Kidney capillary endothelial cell (primary cell): ENCODE results near the gene ACTN2.

Source experiments
- DNase-seq: peaks from one replicate; pipeline ENCODE4 v3.0.0-alpha.2; 2018; ENCODE audit warnings: low spot score

Gene ACTN2

DNA sequence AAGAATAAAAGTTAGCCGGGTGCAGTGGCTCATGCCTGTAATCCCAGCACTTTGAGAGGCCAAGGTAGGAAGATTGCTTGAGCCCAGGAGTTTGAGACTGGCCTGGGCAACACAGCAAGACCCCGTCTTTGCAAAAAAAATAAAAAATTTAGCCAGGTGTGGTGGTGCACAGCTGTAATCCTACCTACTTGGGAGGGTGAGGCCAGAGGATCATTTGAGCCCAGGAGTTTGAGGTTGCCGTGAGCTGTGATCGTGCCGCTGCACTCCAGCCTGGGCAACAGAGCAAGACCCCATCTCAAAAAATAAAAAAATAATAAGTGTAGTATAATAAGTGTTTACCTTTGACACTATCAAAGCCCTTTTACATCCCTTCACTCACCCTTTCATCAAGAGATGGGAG, 5.0 kb downstream of the ACTN2 start:
- DNase-seq = no peak

DNA sequence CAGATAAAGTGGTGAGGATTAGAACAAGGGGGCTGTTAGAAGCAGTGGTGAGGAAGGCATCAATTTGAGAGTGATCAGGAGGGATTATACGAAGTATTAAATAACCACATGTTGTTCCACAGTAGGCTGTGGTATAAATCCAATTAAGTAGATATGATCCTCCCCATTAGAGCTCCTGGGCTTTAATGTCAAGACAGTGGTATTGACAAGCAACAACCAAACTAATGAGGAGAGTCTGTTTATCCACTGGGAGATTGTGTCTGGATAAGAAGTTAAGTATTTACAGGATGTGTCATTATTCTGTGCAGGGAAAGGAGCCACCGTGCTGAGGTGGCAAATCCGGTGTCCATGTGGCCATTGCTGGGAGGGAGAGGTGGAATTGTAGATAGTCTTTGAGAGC, 5.8 kb downstream of the ACTN2 start:
- no peak for DNase-seq

DNA sequence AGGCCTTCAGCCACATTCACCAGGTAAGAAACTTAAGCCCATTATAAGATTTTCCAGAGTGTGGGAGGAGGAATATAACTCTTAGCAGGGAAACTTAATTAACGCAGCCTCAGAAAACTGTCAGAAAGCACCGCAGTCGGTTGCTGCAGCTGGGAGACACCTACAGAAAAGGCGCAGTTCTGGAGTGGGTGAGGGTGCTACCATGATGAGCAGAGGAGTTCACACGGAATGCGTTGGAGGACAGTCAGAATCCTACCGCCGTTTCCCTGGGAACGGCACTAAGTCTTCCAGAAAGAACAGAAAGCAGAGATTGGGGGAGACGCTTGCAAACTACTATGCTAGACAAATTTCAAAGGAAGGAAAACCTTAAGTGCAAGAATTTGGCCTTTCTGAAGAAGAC, 6.4 kb downstream of the ACTN2 start:
- no peak for DNase-seq

DNA sequence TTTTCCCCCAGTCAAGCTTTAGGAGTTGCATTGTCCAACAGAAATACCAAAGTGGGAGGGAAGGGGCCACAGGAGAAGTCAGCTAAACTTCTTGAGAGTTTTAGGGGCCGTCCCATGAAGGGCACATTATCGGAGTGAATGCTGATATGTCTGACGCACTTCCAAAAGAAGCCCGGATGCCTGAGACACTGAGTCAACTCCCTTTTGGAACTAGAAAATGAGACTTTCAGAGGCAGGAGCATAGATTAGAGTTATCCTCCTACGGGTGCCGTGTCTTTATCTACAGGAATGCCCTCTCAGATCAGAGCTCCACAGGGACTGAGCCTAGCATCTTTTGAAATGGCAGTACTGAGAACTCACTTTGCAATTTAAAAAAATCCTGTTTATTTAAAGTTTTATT, 13.1 kb downstream of the ACTN2 start:
- no peak for DNase-seq

DNA sequence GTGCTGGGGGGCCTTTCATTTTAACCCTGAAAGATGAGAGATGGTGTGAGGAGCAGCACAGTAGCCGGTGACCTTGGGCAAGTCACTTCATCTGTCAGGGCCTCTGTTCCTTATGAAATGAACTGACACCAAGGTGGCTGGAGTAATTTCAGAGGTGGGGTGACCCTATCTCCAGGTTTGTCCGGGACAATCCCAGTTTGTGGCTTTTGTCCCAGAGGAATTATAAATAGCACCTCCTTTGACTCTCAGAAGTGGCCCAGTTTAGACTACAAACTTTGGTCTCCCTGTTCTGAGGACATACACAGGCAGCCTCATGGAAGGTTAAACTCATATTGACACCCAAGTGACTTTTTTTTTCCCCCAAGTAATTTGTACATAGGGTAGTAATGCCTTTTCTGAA, 14.6 kb downstream of the ACTN2 start:
- DNase-seq = no peak

DNA sequence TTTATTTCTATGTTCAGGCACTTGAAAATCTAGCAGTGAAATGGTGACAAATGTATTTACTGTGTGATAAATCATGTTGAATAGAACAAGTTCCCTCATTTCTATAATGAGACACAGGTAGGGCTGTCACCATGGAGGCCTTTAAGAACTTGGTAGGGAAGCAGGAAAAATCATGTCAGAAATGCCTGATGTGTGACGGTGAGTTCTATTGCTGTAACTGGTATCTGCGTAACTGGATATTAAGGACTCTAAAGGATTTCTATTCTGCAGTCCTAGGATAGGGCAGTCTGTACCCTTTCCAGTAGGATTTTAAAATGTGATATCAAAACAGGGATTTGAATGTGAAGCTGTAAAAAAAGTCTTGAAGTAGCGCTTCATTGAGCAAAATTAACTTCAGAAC, 15.5 kb downstream of the ACTN2 start:
- DNase-seq = no peak

DNA sequence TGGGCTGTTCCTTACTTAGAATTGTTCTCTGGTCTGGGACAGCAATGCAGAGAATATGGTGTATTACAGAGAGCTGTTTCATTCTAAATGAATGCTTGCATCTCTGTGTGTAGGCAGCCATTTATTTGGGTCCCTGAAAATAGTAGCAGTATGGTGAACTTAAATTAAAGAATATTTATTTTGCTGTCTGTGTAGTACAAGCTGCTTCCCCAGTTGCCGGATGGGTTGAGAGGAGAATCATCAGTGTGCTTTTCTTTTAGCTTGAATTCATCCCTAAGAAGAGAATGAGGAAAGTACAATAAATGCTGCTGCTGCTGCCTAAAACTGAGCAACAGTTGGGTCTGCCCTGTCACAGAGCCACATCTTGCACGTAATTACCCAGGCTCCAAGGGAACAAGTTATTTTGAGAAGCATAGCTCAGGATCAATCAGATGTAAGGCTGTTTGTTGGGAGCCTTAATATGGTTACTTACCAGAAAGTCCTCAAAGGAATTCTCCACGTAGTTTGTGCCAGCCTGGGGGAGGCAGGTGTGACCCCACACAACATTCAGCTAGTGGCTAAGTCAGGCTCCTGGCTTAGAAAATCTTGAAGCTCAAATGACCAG, 16.6 kb downstream of the ACTN2 start:
- no peak for DNase-seq

DNA sequence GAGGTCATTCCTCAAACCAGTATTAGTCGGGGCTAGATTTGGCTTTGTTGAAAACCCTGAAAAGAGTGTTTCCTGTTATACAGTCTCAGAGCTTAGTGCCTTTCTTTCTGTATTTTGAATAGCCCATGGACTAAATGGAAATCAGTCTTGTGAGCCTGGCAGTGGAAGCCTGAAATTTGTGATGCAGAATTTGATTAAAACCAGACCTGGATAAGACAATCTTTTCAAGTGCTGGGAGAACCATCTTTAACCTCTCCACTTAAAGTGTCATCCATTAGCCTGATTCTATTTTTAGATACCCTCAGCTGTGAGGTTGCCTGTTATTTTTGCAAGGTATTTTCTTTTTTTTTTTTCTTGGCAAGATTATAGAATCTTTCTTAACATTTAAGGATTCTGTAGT, 19.5 kb downstream of the ACTN2 start:
- DNase-seq = no peak

DNA sequence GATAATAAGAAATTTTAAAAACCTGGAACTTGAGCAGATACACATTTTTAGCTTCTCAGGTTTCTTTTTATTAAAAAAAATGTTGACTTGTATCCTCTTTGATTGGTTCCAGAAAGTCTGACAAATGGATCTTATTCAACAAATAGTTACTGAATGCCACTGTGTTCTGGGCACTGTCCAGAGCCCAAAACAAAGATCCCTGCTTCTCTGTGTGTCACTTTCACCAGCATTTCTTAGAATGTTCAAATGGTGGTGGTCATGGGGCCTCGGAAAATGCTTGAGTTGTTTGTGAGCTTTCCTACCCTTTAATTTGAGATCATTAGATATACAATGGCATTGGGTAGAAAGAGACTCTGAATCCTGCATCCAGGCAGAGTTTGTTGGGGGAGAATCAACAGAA, 19.9 kb downstream of the ACTN2 start:
- DNase-seq = no peak

DNA sequence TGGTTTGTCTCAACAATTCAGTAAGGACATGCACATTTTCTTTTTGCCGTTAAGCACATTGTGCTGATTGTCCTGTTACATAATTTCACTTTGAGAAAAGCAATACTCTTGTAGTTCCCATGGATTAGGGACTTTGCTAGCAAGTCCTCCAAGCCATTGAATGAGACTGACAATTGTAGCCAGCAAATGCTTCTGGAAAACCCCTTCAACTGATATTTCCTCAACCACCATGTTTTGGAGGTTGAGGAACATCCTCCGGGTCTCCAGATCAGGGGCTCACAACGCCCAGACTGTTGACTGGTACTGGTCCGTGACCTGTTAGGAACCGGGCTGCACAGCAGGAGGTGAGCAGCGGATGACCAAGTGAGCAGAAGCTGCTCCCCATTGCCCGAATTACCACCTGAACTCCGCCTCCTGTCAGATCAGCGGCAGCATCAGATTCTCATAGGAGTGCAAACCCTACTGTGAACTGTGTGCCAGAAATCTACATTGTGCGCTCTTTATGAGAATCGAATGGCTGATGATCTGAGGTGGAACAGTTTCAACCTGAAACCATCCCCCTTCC, 24.1 kb downstream of the ACTN2 start:
- DNase-seq = no peak

DNA sequence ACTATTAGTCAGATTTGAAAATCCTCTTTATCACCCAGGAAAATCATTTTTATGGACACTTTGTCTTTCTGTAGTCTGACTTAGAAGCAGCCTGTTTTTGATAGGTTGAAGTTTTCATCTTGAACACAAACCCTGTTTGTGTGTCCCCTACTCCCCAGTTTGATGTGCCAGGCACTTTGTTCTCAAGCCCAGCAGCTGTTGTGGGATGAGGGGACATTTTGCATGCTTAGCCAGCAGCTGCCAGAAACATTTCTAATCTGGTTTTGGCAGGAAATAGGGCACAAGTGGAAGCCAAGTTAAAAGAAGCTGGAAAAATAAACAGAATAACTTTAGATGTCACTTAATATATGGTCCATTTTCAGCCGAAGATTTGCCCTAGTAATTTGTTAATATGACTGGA, 29.9 kb downstream of the ACTN2 start:
- DNase-seq = no peak

DNA sequence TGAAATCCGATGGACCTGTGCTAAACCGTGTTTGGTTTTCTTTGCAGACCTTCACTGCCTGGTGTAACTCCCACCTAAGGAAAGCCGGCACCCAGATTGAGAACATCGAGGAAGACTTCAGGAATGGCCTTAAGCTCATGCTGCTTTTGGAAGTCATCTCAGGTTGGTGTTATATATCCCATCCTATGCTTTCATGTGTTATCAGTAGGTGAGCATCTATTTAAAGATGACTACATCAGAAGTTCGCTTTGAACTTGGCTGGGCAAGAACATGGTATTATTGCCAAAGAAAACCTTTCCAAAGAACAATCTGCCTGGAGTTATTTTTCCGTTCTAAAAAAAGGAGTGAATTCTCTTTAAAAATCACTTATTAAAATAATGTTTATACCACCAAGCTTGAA, 31.5 kb downstream of the ACTN2 start:
- no peak for DNase-seq

DNA sequence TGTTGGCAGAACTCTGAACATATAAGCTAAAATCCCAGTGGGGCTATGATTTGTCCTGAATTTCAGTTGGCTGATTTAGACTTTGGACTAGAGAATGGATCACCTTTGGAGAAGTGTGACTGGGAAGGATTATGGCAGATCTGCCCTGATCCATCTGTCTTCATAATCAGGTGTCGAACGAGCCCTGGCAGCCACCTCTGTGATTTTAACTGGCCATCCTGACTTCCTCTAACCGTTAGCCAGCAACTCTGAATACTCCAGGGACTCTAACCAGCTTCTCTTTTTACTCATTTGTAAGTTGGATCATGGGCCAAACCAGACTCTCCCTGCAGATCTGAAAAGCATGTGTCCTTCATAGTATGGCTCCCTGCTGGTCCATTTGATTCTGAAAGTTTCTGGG, 32.0 kb downstream of the ACTN2 start:
- DNase-seq = no peak

DNA sequence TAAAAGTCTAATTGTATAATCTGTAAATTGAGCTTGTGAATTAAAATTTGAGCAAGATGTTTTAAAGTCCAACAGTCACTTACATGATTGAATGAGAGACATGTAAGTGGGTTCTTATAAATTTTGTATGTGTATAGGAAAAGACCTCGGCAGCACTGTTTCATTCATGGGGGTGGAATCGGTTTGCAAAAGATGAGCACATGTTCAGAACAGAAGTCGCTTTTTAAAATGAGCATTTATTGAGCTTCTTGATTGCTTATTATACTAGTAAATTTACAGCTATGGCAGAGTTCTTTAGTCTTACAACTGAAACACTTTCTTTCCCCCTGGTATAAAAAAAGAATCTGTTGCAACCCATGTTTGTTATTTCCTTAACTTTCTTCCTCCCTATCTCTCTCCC, 33.9 kb downstream of the ACTN2 start:
- DNase-seq = no peak

DNA sequence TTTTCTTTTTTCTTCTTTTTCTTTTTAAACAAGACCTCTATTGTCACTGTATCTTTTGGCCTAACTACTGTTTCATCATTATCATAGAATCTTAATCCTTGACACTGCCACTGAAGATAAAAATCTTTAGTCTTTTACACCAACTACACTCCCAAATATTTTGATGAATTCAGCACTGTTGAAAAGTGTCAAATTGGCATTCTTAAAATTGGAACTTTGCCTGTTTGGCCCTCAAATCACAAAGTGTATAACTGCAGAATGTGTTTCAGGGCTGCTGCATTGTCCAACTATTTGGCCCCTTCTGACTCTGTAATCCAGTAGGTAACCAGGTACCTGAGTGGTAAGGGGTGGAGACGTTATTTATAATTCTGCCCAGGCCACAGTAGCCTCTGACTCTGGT, 34.3 kb downstream of the ACTN2 start:
- DNase-seq = no peak

DNA sequence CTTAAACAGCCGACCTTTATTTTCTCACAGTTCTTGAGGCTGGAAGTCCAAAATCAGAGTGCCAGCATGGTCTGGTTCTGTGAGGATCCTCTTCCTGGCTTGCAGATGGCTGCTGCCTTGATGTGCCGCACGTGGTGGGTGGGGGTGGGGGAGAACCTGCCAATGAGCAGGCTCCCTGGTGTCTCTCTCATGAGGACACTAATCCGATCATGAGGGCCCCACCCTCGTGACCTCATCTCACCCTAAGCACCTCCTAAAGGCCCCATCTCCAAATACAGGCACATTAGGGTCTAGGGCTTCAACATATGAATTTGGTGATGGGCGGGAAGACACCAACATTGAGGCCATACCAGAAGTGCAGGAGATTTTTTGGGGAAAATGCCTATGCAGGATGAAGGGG, 37.8 kb downstream of the ACTN2 start:
- no peak for DNase-seq

DNA sequence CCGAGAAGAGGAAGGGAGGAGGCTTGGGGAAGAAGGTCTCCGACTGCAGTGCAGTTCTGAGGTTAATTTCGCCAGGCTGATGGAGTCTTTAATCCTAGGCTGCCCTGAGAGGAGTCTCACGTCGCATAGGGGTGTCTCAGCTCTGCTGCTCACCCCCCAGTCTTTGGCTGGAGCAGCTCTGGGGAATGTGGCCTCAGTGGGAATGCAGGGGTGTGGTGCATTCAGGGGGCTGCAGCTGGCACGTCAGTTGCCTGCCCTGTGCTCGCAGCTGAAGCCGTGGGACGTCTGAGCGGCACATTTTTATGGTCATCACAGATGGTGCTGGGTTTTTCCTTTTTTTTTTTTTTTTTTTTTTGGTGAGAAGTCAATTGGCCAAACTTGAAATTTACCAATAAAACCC, 38.2 kb downstream of the ACTN2 start:
- DNase-seq = no peak

DNA sequence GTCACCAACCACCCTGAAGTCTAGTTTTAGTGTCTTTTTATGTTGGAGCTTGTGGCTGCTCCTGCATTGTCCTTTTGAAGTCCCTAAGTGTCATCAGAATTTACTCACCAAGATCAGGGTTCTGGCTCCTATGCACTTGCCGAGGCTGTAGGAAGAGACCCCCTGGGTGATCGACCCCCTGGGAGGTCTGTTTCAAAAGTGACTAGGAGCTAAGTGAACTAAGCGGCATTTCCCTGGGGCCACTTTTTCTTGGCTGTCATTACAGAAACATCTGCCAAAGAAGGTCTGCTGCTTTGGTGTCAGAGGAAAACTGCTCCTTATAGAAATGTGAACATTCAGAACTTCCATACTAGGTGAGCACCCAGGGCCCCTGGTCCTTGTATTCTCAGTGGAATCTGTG, 39.4 kb downstream of the ACTN2 start:
- DNase-seq = no peak

DNA sequence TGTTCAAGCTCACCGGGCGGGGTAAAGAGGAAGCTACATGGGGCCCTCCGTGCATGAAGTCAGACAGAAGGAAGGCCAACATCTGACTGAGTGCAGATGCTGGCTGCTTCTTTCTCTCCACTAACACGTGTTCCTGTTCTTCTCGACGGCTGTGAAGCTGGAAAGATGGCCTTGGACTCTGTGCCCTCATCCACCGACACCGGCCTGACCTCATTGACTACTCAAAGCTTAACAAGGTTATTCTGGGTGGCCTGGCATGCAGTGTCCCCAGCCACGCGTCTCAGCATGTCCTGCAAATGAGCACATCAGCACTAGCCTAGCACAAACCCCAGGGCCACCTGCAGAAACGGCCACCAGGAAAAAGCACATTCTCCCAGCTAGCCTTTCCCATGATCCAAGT, 41.2 kb downstream of the ACTN2 start:
- DNase-seq = no peak

DNA sequence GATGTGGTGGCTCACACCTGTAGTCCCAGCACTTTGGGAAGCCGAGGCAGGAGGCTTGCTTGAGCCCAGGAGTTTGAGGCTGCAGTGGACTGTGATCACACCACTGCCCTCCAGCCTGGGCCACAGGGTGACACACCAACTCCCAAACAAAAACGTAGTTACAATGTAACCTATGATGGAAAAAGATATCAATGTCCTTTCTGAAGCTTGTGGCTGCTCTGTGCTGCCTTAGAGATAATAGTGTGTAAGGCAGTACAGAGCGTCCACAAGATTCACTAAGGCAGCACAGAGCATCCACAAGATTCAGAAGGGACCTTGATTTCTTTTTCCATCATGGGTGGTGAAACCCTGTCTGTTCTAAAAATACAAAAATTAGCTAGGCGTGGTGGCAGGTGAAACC, 42.5 kb downstream of the ACTN2 start:
- DNase-seq = no peak

DNA sequence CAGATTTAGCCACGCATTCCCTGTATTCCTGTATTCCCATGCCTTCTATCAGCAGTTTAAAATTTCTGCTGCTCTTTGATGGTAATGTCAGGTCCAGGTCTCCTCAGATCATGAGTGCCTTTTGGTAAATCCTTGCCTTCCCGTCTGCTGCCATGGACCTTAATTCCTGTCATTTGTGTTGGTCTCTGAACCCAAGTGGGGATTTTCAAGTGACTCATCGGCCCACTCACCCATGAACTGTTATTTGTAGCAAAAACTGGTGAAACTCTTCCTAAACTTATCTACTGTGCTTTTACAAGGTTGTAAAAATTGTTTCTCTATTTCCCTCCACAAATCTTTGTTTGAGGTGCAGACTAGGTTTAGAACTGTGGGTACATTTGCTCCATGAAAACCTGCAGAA, 47.4 kb downstream of the ACTN2 start:
- DNase-seq = no peak

DNA sequence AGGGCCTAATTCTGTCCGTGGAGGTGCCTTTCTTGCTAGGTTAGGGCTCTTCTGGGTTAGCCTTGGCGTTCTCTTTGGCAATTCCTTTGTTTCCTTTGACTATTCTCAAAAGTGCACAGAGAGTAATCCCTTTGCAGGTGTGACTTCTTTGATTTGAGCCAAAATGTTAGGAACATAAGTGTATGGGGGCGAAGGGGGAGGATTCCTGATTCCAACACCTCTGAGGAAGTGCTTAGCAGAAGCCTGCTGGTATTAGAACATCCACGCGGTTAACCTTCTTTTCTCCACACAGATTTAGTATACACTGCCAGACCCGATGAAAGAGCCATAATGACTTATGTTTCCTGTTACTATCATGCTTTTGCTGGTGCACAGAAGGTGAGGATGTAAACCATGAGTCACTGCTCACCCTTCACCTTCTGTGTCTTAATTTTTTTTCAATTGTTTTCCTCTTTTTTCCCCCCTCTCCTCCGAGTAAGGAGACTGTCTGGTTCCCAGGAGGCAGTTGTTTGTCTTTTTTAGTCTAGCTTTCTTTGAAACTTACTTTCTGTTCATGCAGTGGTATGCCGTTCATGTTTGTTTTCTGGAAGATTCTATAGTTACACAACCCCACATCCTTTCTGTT, 48.0 kb downstream of the ACTN2 start:
- peak; percentile 9 for DNase-seq

DNA sequence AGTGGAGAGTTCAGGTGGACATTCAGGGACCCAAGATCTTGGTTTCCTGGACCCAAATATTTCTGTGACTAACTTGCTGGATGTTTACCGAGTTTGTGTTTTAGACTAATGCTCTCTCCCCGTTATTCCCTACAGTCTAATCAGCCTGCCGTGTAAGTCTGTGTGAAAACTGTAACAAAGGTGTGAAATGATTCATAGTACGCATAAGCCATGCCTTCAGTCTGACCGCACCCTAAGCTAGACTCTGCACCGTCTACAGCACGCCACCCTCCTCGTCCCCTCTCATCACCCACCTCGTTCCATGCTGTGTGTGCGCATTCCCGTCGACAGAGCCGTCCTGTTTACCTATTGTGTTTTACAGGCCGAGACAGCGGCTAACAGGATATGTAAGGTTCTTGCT, 50.5 kb downstream of the ACTN2 start:
- no peak for DNase-seq

DNA sequence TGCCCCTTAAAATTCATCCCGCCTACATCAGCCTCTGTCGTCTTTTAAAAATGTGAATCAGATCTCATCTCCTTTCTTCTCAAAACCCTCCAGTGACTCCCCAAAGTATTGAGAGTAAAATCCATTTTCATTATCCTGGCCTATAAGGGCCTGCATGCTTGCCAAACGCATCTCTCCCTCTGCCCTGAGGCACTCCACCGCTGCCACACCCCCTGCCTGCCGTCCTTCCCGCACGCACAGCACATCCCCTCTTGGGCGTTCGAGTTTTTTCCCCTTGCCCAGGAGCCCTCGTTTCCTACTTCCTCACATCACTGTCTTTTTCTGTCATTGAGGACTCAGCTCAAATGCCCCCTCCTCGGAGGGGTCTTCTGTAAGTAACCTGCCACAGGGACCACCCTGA, 55.5 kb downstream of the ACTN2 start:
- no peak for DNase-seq
